Lower leg skin (tissue), 3 donors: ENCODE results near the gene CHD5.

ENCODE experiments used
- CTCF ChIP-seq, 3 donors: fragments of 450-650 bp; IDR thresholded peaks; one replicate each; pipeline ENCODE4 v1.5.1; 2016; ENCODE audit warnings: antibody characterized with exemption in 3 of 3, mild to moderate bottlenecking in 3 of 3, moderate library complexity in 2 of 3
- POLR2A ChIP-seq, 2 donors: fragments of 450-650 bp; IDR thresholded peaks; one replicate each; pipeline ENCODE4 v1.6.1; 2016 to 2017; ENCODE audit warnings: antibody characterized with exemption in 2 of 2, mild to moderate bottlenecking in 1 of 2, moderate library complexity in 1 of 2

GRCh38 chr1:6118415-6118814, 61.7 kb downstream of the CHD5 start:
- TF ChIP-seq POLR2A (IDR thresholded peaks at IDR 0.05) (no peak), CTCF (IDR thresholded peaks at IDR 0.05) (no peak)
